HepG2 (cell line): ENCODE results near the gene ACSL6. TPM values are rescaled to one million over a fixed set of nuclear protein-coding genes. Genes with fewer than 3 reads are reported as not detected.
A peak's percentile ranks its signal among the peaks of the same experiment; 100 is the strongest.

Source experiments
- ATF7 ChIP-seq, 2 experiments: fragments of 450-650 bp in 1 of 2; sonication (generic) in 1 of 2; formaldehyde crosslinking in 1 of 2; IDR thresholded peaks; 2 replicates each; pipeline versions ENCODE4 v1.4.0 to v1.6.1; 2016 to 2020; ENCODE audit warnings: antibody characterized with exemption in 1 of 2, mild to moderate bottlenecking in 1 of 2, missing genetic modification reagents in 1 of 2
- BCL6 ChIP-seq: IDR thresholded peaks from 2 replicates; pipeline ENCODE4 v1.6.1; 2016; ENCODE audit warnings: missing genetic modification reagents, missing compliant biosample characterization
- E2F1 ChIP-seq: sonication (generic); formaldehyde crosslinking; IDR thresholded peaks from 2 replicates; pipeline ENCODE4 v1.5.0; 2020; ENCODE audit warnings: missing genetic modification reagents
- NR0B2 ChIP-seq: sonication (generic); formaldehyde crosslinking; IDR thresholded peaks from 2 replicates; pipeline ENCODE4 v1.4.0; 2020; ENCODE audit warnings: mild to moderate bottlenecking, missing genetic modification reagents
- NR2F1 ChIP-seq, 2 experiments: fragments of 450-650 bp in 1 of 2; formaldehyde crosslinking in 1 of 2; IDR thresholded peaks; 2 replicates each; pipeline versions ENCODE4 v1.5.0 to v1.6.1; 2016 to 2020; ENCODE audit warnings: mild to moderate bottlenecking in 1 of 2, missing compliant biosample characterization in 1 of 2, missing genetic modification reagents in 1 of 2, moderate library complexity in 1 of 2
- PHF5A ChIP-seq: IDR thresholded peaks from one replicate; pipeline ENCODE4 v1.6.1; 2018; ENCODE audit warnings: low read depth, missing genetic modification reagents; ENCODE audit not compliant: unreplicated experiment
- PLSCR1 ChIP-seq: sonication (generic); formaldehyde crosslinking; IDR thresholded peaks from 2 replicates; pipeline ENCODE4 v1.5.0; 2020; ENCODE audit warnings: missing genetic modification reagents, mild to moderate bottlenecking, borderline replicate concordance
- SMAD9 ChIP-seq: sonication (generic); formaldehyde crosslinking; IDR thresholded peaks from 2 replicates; pipeline ENCODE4 v1.5.1; 2020; ENCODE audit warnings: mild to moderate bottlenecking, missing genetic modification reagents
- THAP9 ChIP-seq: sonication (generic); formaldehyde crosslinking; IDR thresholded peaks from 2 replicates; pipeline ENCODE4; 2020; ENCODE audit warnings: missing genetic modification reagents, mild to moderate bottlenecking, borderline replicate concordance
- THYN1 ChIP-seq: sonication (generic); formaldehyde crosslinking; IDR thresholded peaks from 2 replicates; pipeline ENCODE4 v1.8.1; 2023; ENCODE audit warnings: low read depth, mild to moderate bottlenecking, moderate library complexity, missing genetic modification reagents, borderline replicate concordance
- U2AF1 ChIP-seq: fragments of 200-400 bp; formaldehyde crosslinking; optimal IDR thresholded peaks from 2 replicates; pipeline ENCODE3; 2017; ENCODE audit warnings: mild to moderate bottlenecking, low read depth, low read length
- ZFP41 ChIP-seq: sonication (generic); formaldehyde crosslinking; IDR thresholded peaks from 2 replicates; pipeline ENCODE4 v1.4.0; 2020; ENCODE audit warnings: mild to moderate bottlenecking, missing genetic modification reagents, borderline replicate concordance
- ZNF33B ChIP-seq: sonication (generic); formaldehyde crosslinking; IDR thresholded peaks from 2 replicates; pipeline ENCODE4 v1.5.1; 2020; ENCODE audit warnings: mild to moderate bottlenecking, missing genetic modification reagents
- ZNF382 ChIP-seq: sonication (generic); formaldehyde crosslinking; IDR thresholded peaks from 2 replicates; pipeline ENCODE4 v1.5.0; 2020; ENCODE audit warnings: missing genetic modification reagents, mild to moderate bottlenecking, borderline replicate concordance
- ZNF503 ChIP-seq: sonication (generic); formaldehyde crosslinking; IDR thresholded peaks from 2 replicates; pipeline ENCODE4 v1.4.0; 2020; ENCODE audit warnings: missing genetic modification reagents
- ZNF570 ChIP-seq: sonication (generic); formaldehyde crosslinking; IDR thresholded peaks from 2 replicates; pipeline ENCODE4 v1.4.0; 2020; ENCODE audit warnings: mild to moderate bottlenecking, missing genetic modification reagents, borderline replicate concordance
- ZNF619 ChIP-seq: sonication (generic); formaldehyde crosslinking; IDR thresholded peaks from 2 replicates; pipeline ENCODE4 v1.4.0; 2020; ENCODE audit warnings: mild to moderate bottlenecking, missing genetic modification reagents
- ZNF737 ChIP-seq: sonication (generic); formaldehyde crosslinking; IDR thresholded peaks from 2 replicates; pipeline ENCODE4 v1.5.0; 2020; ENCODE audit warnings: missing genetic modification reagents, mild to moderate bottlenecking, borderline replicate concordance
- ZNF768 ChIP-seq: sonication (generic); formaldehyde crosslinking; IDR thresholded peaks from 2 replicates; pipeline ENCODE4 v1.4.0; 2020; ENCODE audit warnings: missing genetic modification reagents
- ZNF839 ChIP-seq: sonication (generic); formaldehyde crosslinking; IDR thresholded peaks from 2 replicates; pipeline ENCODE4 v1.4.0; 2020; ENCODE audit warnings: missing genetic modification reagents, mild to moderate bottlenecking, borderline replicate concordance
- polyA plus RNA-seq, 8 experiments: library from polyadenylated mRNA; depleted of rRNA in 3 of 8; stranded (reverse) in 7 of 8; unstranded in 1 of 8; fragments of >200 nt; fragmentation: Illumina TruSeq in 4 of 8; extraction: Trizol in 4 of 8; gene quantifications; 2 replicates each; pipeline versions ENCODE4 v1.2.1 to v1.2.3, GENCODE V29; 2011 to 2016; ENCODE audit warnings: low read depth in 4 of 8, missing spikeins in 1 of 8, mixed read lengths in 1 of 8; ENCODE audit not compliant: insufficient read depth in 1 of 8
- total RNA-seq, 5 experiments: library from RNA; depleted of rRNA; stranded (reverse); fragments of >200 nt; fragmentation: Illumina TruSeq; extraction: Trizol; gene quantifications; 2 replicates each; pipeline ENCODE4 v1.2.3, GENCODE V29; 2016; ENCODE audit warnings: low read depth in 1 of 5

Gene ACSL6
- total and polyA plus RNA-seq, 2 of the 13 experiments (the other 11 are each of a cell fraction or from before 2014, with no cell fraction given) = 3.7 to 3.8 TPM

- no peak for TF ChIP-seq ZNF382 (CRISPR knock-in tag)
- no peak for TF ChIP-seq U2AF1
- TF ChIP-seq BCL6 (CRISPR knock-in tag) = 0 out of 2 replicates have a peak, but pooled peaks have one; percentile 15
- TF ChIP-seq NR0B2 (CRISPR knock-in tag) = no peak
- TF ChIP-seq ZNF570 (CRISPR knock-in tag) = no peak
- TF ChIP-seq ZNF619 (CRISPR knock-in tag) = no peak
- TF ChIP-seq THAP9 (CRISPR knock-in tag) = 0 out of 2 replicates have a peak, but pooled peaks have one; percentile 58
- TF ChIP-seq ATF7 (IDR thresholded peaks at IDR 0.05) = no peak
- no peak for TF ChIP-seq ATF7 (CRISPR knock-in tag; IDR thresholded peaks at IDR 0.05)
- peak; percentile 52; the same call in 1 of the 2 replicates for TF ChIP-seq ZNF737 (CRISPR knock-in tag)
- TF ChIP-seq PHF5A (CRISPR knock-in tag) = no peak
- TF ChIP-seq ZFP41 = 0 out of 2 replicates have a peak, but pooled peaks have one; percentile 46
- no peak for TF ChIP-seq ZNF503 (CRISPR knock-in tag)
- TF ChIP-seq NR2F1 (CRISPR knock-in tag; IDR thresholded peaks at IDR 0.05) = no peak
- TF ChIP-seq PLSCR1 (CRISPR knock-in tag) = no peak
- peak; percentile 39; the same call in 1 of the 2 replicates for TF ChIP-seq ZNF768 (CRISPR knock-in tag)
- TF ChIP-seq E2F1 = no peak
- TF ChIP-seq SMAD9 (CRISPR knock-in tag) = no peak
- TF ChIP-seq ZNF839 (CRISPR knock-in tag) = no peak
- TF ChIP-seq ZNF33B (CRISPR knock-in tag) = no peak
- no peak for TF ChIP-seq THYN1 (CRISPR knock-in tag)
Measured at GRCh38 chr5:132012371-132013005, 1.0 kb upstream of the ACSL6 start (continued).
